ENCODE data around the gene TRMT2A.

GRCh38 chr22:20140521-20140964, 23.5 kb upstream of the TRMT2A start:
- TF ChIP-seq POLR2A (IDR thresholded peaks at IDR 0.05) = no peak
- TF ChIP-seq, protein P1, sequence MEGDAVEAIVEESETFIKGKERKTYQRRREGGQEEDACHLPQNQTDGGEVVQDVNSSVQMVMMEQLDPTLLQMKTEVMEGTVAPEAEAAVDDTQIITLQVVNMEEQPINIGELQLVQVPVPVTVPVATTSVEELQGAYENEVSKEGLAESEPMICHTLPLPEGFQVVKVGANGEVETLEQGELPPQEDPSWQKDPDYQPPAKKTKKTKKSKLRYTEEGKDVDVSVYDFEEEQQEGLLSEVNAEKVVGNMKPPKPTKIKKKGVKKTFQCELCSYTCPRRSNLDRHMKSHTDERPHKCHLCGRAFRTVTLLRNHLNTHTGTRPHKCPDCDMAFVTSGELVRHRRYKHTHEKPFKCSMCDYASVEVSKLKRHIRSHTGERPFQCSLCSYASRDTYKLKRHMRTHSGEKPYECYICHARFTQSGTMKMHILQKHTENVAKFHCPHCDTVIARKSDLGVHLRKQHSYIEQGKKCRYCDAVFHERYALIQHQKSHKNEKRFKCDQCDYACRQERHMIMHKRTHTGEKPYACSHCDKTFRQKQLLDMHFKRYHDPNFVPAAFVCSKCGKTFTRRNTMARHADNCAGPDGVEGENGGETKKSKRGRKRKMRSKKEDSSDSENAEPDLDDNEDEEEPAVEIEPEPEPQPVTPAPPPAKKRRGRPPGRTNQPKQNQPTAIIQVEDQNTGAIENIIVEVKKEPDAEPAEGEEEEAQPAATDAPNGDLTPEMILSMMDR (IDR thresholded peaks at IDR 0.05 in 4 of 5, conservative IDR thresholded peaks at IDR 0.05 in 1 of 5) = no peak
